GM18907 (cell line): Measurements from ENCODE around the gene RPS15A.
"Not testable (repeated sequence)": the region's sequence is repeated elsewhere in the genome, so short reads cannot be mapped to it uniquely, and the experiment has no call there.

Experiments used
- ATAC-seq: cut with Tn5 transposase; IDR thresholded peaks from one replicate; pipeline ENCODE4 v1.9.1; 2021; ENCODE audit warnings: mild to moderate bottlenecking, moderate library complexity; ENCODE audit not compliant: unreplicated experiment

Gene RPS15A

DNA sequence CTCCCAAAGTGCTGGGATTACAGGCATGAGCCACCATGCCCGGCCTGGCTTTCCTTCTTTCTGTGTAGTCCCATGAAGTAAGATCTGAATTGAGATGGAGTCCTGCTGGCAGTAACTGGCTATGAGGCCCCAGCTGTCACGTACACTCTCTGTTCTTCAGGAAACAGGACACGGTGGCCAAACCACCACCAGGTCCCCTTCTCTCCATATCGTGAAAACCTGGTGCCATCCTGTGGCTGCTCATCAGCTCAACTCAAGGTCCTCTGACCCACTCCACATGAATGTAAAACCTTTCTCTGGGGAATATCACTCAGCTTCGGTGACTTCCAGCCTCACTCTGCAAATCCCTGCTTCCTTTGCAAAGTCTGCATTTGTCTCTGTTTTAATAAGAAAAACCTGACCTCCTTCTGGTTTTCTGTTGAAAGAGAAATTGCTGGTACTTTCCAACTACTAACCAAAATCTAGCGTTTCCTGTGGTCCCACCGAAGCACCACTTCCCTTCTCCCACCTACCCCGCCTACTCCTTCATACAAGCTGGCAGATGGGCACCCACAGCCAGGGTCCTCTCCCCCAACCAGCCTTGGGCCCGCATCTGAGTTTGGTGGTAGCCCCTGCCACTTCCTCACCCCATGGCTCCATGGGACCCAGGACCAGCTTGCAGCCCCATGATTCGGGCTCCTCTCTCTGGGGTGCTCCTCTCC lies 32.0 kb downstream of the RPS15A start:
- ATAC-seq, result peak; percentile 59

DNA sequence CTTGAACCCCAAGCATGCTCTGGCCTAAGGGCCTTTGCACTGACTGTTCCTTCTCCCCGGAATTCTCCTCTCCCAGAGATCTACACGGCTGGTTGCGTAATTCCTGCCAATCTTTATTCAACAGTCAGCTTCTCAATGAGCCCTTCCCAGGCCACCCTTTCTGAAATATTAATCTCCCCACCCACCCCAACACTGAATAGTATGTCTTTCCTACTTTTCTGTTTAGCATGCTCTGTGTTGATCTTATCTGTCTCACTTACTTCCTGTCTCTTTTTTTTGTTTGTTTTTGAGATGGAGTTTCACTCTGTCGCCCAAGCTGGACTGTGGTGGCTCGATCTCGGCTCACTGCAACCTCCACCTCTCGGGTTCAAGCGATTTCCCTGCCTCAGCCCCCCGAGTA lies 33.5 kb downstream of the RPS15A start:
- not testable (repeated sequence) for ATAC-seq

DNA sequence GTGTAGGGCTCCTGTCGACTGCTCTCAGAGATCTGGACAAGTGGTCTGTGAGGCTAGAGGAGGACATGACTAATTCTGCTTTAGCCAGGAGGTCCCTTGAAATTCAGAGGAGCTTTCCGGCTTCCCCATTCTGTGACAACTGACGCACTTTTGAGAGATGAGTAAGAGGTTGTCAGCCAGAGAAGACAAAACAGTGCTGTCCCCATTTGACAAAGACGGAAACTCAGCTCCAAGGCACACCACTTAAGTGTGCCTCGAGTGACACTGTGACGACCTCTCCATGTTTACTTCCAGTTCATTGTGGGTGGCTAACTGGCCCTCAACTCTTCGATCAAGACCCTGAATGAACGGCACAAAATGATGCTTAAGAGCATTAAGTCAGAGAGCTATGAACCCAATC lies 47.3 kb downstream of the RPS15A start:
- ATAC-seq, result not testable (repeated sequence)

DNA sequence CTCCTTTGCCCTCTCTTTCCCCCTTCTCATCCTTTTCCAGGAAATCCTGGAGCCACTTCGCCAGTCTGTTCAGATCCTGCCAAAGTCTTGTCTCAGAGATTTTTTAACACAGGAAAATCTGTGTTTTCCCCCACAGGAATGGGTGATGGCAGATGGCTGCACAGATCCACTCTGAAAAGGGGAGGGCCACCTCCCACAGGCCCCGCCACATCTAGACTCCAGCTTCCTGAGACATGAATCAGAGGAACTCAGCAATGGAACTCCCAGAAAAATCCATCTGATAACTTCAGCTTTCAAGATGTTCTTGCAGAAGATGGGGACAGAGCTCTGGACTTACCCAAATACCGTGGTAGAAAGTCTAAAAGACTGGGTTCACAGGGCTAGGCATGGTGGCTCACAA lies 50.1 kb downstream of the RPS15A start:
- not testable (repeated sequence) for ATAC-seq

DNA sequence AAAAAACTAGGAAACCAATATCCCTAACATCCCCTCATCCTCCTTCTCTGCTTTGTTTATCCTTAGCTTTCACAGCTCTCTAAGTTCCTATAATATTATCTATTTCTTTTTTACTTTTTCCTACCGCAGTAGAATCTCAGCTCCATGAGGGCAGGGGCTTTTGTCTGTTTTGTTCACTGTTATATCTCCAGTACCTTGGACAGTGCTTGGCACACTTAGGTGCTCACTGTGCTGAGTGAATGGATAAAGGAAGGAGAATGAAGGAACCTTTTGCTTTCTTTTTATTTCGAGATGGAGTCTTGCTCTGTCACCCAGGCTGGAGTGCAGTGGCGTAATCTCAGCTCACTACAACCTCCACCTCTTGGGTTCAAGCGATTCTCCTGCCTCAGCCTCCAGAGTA lies 51.4 kb downstream of the RPS15A start:
- ATAC-seq, result not testable (repeated sequence)

DNA sequence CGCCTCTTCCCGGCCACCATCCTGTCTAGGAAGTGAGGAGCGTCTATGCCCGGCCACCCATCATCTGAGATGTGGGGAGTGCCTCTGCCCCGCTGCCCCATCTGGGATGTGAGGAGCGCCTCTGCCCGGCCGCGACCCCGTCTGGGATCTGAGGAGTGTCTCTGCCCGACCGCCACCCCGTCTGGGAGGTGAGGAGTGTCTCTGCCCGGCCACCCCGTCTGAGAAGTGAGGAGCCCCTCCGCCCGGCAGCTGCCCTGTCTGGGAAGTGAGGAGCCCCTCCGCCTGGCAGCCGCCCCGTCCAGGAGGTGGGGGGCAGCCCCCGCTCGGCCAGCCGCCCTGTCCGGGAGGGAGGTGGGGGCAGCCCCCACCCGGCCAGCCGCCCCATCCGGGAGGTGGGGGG lies 55.9 kb downstream of the RPS15A start:
- not testable (repeated sequence) for ATAC-seq
